HFFc6 (cell line): ENCODE data around the gene PXT1. TPM values are rescaled to one million over a fixed set of nuclear protein-coding genes. Genes with fewer than 3 reads are reported as not detected.

Experiments
- DNase-seq: peaks from one replicate; pipeline ENCODE4 v3.0.0-alpha.2; 2018
- H3K27ac Mint-ChIP-seq: 2 replicates; pipeline ENCODE4 v1.8.0; 2020; ENCODE audit warnings: mild to moderate bottlenecking, mixed read lengths
- H3K27me3 Mint-ChIP-seq: 2 replicates; pipeline ENCODE4 v1.8.0; 2021; ENCODE audit warnings: mild to moderate bottlenecking, moderate library complexity, mixed read lengths; ENCODE audit not compliant: insufficient read depth
- H3K36me3 Mint-ChIP-seq: 2 replicates; pipeline ENCODE4 v1.8.0; 2021; ENCODE audit warnings: low read depth, mixed read lengths
- H3K4me1 Mint-ChIP-seq: 2 replicates; pipeline ENCODE4 v1.8.0; 2020; ENCODE audit warnings: low read depth, mixed read lengths
- H3K4me3 Mint-ChIP-seq: 2 replicates; pipeline ENCODE4 v1.8.0; 2020; ENCODE audit warnings: mild to moderate bottlenecking, moderate library complexity, mixed read lengths
- H3K9me3 Mint-ChIP-seq: 2 replicates; pipeline ENCODE4 v1.8.0; 2020; ENCODE audit warnings: mild to moderate bottlenecking, mixed read lengths
- total RNA-seq, 6 experiments: library from RNA; stranded (reverse); fragmentation: NEBNext Ultra II Directional; extraction: Animal tissue kit (Norgen Biotek cat#: 25700); gene quantifications; 2 replicates in 1 of 6; 3 replicates in 5 of 6; pipeline ENCODE4 v1.2.3, GENCODE V29; 2021
- TF ChIP-seq, protein P1 (sequence below): fragments of 200-600 bp; sonication (generic); IDR thresholded peaks from 2 replicates; pipeline ENCODE4 v1.5.0; 2021; ENCODE audit warnings: antibody characterized with exemption, mild to moderate bottlenecking

PXT1 gene
- total RNA-seq, 6 experiments from 2014 or later, result 0.09 to 0.12 (median 0.09) TPM; not detected in 3

GRCh38 chr6:36343109-36343680, 99.5 kb downstream of the PXT1 start:
- Mint-ChIP-seq H3K4me1 (peaks cover 12% of the 10 kb centered on the region), H3K9me3 (no peaks in the 10 kb centered on the region), H3K27ac (no peak overlapping the region), H3K27me3 (peaks cover 28% of the 10 kb centered on the region), H3K36me3 (no peaks in the 10 kb centered on the region), H3K4me3 (no peak overlapping the region)
- TF ChIP-seq, protein P1, sequence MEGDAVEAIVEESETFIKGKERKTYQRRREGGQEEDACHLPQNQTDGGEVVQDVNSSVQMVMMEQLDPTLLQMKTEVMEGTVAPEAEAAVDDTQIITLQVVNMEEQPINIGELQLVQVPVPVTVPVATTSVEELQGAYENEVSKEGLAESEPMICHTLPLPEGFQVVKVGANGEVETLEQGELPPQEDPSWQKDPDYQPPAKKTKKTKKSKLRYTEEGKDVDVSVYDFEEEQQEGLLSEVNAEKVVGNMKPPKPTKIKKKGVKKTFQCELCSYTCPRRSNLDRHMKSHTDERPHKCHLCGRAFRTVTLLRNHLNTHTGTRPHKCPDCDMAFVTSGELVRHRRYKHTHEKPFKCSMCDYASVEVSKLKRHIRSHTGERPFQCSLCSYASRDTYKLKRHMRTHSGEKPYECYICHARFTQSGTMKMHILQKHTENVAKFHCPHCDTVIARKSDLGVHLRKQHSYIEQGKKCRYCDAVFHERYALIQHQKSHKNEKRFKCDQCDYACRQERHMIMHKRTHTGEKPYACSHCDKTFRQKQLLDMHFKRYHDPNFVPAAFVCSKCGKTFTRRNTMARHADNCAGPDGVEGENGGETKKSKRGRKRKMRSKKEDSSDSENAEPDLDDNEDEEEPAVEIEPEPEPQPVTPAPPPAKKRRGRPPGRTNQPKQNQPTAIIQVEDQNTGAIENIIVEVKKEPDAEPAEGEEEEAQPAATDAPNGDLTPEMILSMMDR, result no peak
- DNase-seq, result no peak

DNA sequence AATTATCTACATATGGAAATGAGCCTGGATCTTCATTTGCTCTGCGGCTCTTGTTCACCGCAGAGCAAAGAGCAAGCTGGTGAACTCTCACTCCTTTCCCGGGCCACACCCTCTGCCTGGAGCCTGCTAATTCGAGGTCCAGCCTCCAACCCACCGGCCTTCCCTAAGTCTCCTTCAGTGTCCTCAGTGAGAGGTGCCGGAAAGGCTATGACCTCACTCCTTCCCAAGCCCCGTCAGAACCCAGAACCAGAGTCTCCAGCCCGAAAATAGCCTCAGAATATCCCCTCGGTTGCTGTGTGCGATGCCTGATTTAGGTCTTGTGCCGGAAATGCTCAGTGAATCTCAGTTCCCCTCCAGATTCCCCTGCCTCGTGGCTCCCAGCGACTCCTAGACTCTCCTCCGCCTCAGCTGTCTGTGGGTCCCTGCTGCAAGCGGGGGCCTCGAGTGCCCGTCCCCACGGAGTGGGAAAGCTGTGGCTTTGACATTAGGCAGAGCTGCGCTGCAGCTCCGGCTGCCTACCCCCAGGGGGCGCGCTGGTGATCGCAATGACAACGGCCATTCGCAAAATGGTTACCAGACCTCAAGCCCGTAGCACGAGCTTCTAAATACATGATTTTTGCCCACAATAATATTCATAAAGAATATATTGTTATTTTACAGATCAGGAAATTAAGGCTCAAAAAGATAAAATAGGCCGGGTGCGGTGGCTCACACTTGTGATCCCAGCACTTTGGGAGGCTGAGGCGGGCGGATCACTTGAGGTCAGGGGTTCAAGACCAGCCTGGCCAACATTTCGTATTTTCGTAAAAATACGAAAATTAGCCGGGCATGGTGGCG, 101.8 kb downstream of the PXT1 start:
- no peaks in the 10 kb centered on the region for H3K9me3 Mint-ChIP-seq
- DNase-seq, result peak; percentile 39

More for the DNA sequence above, 101.8 kb downstream of the PXT1 start:
- TF ChIP-seq, protein P1, result peak; percentile 97
- Mint-ChIP-seq H3K36me3 (no peaks in the 10 kb centered on the region), H3K4me1 (peaks cover 12% of the 10 kb centered on the region), H3K27ac (no peak overlapping the region), H3K4me3 (peak overlapping the region; percentile 82), H3K27me3 (peaks cover 43% of the 10 kb centered on the region)

Other genes starting within 250 kb of the PXT1 start
- 10 to 100 TPM; 26.5 to 32.4 (median 28.9) TPM for gene BRPF3, start 246.1 kb downstream of the PXT1 start, total RNA-seq
- gene PNPLA1, start 172.8 kb downstream of the PXT1 start, total RNA-seq, result not detected
- not detected for gene BNIP5, start 106.0 kb downstream of the PXT1 start, total RNA-seq
- under 1 TPM in 4 of 6 experiments, not detected in 2; 0.20 to 0.32 (median 0.24) TPM for gene ETV7, start 55.2 kb downstream of the PXT1 start, total RNA-seq
- 10 to 100 TPM; 53.0 to 81.7 (median 65.4) TPM for gene KCTD20, start 146 bp upstream of the PXT1 start, total RNA-seq
- 10 to 100 TPM; 37.4 to 44.9 (median 41.9) TPM for gene STK38, start 104.6 kb upstream of the PXT1 start, total RNA-seq
- 100 to 1,000 TPM; 257 to 368 (median 330) TPM for gene SRSF3, start 151.5 kb upstream of the PXT1 start, total RNA-seq
- 100 to 1,000 TPM; 496 to 872 (median 617) TPM for gene CDKN1A, start 235.9 kb upstream of the PXT1 start, total RNA-seq